Measurements from ENCODE around the gene SLITRK1.

GRCh38 chr13:83881140-83881684 is 1.1 kb downstream of the SLITRK1 start:
- TF ChIP-seq CTCF (IDR thresholded peaks at IDR 0.05) (no peak), POLR2A (IDR thresholded peaks at IDR 0.05) (no peak)

Data from right lobe of liver (tissue), 4 donors.